HEK293T (cell line): Measurements from ENCODE around the gene CPLANE2.

Source experiments
- ARNT ChIP-seq: fragments of 450-650 bp; IDR thresholded peaks from 2 replicates; pipeline ENCODE4 v1.6.1; 2017; ENCODE audit warnings: mild to moderate bottlenecking
- FOXA1 ChIP-seq: fragments of 450-650 bp; IDR thresholded peaks from 2 replicates; pipeline ENCODE4 v1.6.1; 2016; ENCODE audit warnings: mild to moderate bottlenecking
- FOXK2 ChIP-seq: fragments of 450-650 bp; IDR thresholded peaks from 2 replicates; pipeline ENCODE4 v1.6.1; 2016; ENCODE audit warnings: mild to moderate bottlenecking
- FOXM1 ChIP-seq: fragments of 450-650 bp; IDR thresholded peaks from 2 replicates; pipeline ENCODE4 v1.6.1; 2017; ENCODE audit warnings: mild to moderate bottlenecking, borderline replicate concordance
- L3MBTL2 ChIP-seq: fragments of 450-650 bp; conservative IDR thresholded peaks from 2 replicates; pipeline ENCODE4 v1.6.1; 2016; ENCODE audit warnings: mild to moderate bottlenecking
- NFRKB ChIP-seq: fragments of 450-650 bp; IDR thresholded peaks from 2 replicates; pipeline ENCODE4 v1.6.1; 2016; ENCODE audit warnings: mild to moderate bottlenecking, moderate library complexity
- SP1 ChIP-seq: fragments of 450-650 bp; IDR thresholded peaks from 2 replicates; pipeline ENCODE4 v1.6.1; 2017
- SUZ12 ChIP-seq: fragments of 450-650 bp; IDR thresholded peaks from 2 replicates; pipeline ENCODE4 v1.6.1; 2016; ENCODE audit warnings: mild to moderate bottlenecking
- ZNF384 ChIP-seq: fragments of 450-650 bp; IDR thresholded peaks from 2 replicates; pipeline ENCODE4 v1.6.1; 2016
- TF ChIP-seq, protein P1 (sequence below): fragments of 450-650 bp; IDR thresholded peaks from 2 replicates; pipeline ENCODE4 v1.6.1; 2016

DNA sequence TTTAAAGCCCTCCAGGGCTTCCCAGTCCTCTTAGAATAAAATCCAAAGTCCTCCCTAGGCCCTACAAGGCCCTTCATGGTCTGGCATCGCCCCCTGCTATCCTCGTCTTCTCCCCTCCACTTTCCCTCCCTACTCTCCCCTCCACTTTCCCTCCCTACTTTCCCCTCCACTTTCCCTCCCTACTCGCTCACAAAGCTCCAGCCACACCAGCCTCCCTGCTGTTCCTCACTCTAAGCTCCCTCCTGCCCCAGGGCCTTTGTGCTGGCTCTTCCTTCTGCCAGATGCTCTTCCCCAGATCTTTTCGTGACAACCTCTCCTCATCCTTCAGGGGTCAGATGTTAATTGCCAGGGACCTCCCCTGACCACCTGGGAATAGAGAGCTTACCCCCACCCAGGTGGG lies 37.3 kb downstream of the CPLANE2 start:
- TF ChIP-seq NFRKB: no peak
- no peak for TF ChIP-seq L3MBTL2
- TF ChIP-seq SP1: no peak
- no peak for TF ChIP-seq ZNF384
- no peak for TF ChIP-seq FOXK2
- no peak for TF ChIP-seq SUZ12
- TF ChIP-seq, protein P1, sequence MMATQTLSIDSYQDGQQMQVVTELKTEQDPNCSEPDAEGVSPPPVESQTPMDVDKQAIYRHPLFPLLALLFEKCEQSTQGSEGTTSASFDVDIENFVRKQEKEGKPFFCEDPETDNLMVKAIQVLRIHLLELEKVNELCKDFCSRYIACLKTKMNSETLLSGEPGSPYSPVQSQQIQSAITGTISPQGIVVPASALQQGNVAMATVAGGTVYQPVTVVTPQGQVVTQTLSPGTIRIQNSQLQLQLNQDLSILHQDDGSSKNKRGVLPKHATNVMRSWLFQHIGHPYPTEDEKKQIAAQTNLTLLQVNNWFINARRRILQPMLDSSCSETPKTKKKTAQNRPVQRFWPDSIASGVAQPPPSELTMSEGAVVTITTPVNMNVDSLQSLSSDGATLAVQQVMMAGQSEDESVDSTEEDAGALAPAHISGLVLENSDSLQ: no peak
- no peak for TF ChIP-seq ARNT
- TF ChIP-seq FOXM1: no peak
- TF ChIP-seq FOXA1: no peak
